HG03460 (cell line): ENCODE results near the gene EYS.

Source experiments
- ATAC-seq: cut with Tn5 transposase; IDR thresholded peaks from one replicate; pipeline ENCODE4 v1.9.1; 2021; ENCODE audit not compliant: unreplicated experiment

Gene EYS

DNA sequence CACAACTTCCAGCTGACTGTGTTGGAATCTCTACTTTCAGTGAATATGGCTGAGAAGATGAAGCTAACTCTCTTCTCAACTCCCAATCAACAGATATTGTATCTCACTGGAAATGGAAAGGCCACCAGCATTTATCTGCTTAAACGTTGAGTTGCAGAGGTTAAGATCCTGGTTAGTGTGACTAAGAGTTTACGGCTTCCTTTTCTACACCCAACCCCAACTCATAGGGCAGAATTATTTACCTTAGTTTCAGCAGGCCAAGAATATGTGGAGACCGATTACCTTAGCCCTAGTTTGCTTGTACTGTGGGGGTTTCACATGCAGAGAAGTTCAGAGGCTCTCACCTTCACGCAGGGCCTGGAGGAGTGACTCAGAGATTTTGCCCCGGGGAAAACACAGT is 1026.6 kb downstream of the EYS start:
- no peak for ATAC-seq

DNA sequence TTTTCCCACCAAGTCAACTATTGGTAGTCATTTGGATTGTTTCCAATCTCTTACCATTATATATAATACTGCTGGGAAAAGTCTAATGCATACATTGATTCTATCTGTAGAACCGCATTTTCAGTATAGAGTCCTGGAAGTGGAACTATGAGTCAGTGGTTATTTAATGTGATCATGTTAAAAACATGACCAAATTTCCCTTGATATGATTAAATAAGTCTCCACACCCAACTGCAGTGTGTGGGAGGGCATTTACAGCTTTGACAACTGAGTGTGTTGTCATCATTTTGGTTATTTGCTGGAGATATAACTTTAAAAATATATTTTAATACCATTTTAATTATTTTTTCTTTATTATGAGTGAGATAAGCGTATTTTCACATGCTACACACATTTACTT is 1027.6 kb downstream of the EYS start:
- no peak for ATAC-seq

DNA sequence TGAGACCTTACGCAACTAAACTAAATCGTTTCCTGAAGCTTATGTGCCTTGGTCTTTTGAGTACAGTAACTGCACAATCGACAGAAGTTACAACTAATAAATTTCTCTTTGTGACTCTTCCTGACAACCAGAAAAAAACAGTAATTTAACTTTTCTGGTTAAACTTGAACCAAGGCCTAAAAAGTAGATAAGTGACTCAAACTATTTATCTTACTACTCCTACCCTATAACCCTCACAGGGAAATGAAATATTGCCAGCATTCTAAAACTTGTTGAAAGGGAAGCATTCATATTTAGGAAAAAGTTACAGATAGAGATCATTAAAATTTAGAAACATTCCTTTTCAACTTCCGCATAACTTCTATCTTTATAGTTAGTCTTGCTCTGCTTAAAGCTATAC is 1034.4 kb downstream of the EYS start:
- no peak for ATAC-seq

DNA sequence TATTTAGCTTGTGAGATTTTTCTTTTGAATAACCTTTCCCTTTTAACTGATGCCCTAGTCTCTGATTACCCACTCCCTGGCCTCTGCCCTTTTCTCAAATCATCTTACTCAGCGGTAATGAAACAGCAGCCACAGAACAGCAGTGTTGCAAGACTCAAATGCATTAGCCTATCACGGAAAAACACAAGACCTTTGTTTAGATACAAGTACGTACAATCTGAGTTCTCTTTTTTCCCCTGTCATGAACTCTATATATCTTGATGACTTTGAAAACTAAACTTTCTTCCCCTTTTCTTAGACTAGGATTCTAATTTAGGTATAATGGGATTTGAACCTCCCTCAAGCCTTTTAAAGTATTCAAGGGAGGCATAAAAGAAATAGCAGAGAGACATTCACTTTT is 1034.9 kb downstream of the EYS start:
- ATAC-seq: no peak

DNA sequence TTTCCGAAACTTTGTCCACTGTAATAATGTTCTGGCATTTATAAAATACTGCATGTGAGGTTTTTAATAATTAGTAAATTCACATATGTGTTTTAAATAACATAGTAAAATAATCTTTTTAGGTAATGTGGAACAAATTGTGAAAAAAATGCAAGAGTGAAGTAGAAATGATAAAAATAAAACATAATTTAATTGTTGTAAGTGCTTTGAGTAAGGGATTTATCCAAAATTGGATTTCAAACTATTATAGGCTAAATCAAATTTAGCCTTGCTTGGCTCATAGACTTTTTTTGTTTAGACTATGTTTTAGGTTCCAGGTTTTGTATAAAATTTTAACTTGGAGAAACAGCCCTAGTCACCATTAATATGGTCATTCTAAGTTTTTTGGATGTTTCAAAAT is 1041.9 kb downstream of the EYS start:
- ATAC-seq: no peak

DNA sequence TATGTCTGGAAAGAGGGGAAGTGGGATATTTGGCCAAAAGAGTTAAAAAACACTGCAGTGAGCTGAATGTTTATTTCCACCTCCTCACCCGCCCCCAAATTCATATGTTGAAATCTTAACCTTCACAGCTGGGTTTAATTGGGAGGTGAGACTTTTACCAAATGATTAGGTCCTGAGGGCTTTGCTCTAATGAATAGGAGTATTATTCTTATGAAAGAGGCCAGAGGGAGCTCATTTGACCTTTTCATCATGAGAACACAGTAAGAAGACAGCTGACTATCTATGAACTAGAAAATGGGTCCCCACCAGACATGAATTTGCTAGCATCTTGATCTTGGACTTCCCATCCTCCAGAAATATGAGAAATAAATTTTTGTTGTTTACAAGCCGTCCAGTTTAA is 1042.5 kb downstream of the EYS start:
- no peak for ATAC-seq

DNA sequence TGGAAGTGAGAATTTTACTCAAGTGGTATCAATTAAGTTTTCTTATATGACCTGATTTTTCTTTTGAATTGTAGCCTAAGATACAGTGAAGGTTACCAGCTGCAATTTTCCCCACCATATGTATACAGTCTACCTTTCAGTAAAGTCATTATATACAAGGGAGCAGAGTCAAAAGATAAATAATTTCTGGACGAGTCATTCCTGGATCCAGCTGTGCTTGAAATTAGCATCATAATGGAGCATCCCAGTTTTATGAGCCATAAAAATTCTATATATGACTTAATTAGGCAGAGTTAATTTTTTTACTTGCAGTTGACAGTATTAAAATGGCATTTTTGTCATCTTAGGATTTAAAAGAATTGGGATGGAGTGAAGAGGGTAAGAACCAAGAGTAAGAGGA is 1063.0 kb downstream of the EYS start:
- no peak for ATAC-seq

DNA sequence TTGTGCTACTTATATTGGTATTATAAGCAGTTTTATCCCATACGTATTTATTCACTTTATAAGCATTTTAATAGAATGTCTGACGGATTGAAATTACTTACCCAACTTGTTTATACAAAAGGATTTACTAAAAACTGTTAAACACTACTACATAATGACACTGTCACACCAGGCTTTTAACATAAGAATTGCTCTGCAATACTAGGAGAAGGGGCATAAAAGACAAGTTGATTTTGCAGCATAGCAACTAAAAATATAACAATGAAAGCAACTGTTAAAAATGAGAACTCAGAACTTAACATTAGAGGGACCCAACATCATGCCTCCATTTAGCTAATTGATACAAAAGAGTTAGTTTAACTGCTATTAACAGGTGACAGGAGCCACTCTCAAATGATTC is 1076.1 kb downstream of the EYS start:
- no peak for ATAC-seq

DNA sequence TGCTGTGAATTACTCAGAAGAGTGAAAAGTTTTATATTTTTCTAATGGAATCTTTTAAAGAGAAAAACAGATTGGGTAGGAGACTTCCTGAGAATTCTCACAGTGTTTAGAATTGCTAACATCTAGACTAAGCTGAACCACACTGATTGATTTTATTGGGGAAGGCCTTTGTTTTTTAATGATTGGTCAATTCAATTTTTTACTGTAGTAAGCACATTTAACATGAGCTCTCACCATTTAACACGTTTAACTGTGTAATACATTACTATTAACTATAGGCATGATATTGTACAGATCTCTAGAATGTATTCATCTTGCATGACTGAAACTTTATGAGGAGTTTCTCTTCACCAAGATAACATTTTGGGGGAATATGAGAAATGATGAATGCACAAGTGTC is 1084.1 kb downstream of the EYS start:
- ATAC-seq: no peak

DNA sequence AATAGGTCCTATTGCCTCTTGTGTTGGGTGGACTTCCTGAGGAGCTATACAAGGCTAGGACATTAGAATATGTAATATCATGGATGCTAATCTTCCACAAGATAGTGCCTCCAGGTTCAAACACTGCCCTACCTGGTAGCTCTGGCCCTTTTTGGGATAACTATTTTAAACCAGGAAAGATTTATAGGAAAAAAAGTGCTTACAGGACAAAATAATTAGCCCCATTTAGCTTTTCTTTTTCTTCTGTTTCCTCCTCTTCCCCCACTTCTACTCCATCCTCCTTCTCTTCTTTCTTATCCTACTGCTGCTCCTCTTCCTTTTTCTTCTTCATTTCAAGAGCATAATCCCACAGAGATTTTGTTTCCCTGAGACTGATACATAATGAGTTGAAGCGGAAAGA is 1104.0 kb downstream of the EYS start:
- no peak for ATAC-seq

DNA sequence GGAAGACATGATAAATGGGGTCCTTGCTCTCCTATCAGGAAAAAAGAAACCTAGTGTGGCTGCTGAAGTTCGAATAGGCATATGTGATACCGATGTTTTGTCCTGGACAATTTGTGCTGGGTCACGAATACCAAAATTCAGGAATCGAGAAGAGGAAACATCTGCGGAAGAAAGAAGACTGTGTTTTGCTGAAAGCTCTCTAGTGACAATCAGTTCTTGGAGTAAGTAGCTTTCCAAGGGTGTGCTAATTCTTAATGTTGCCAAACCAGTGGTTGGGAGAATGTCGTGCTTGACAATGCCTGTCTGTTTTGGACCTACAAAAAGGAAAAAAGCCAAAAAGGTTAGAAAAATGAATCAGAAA is 1115.4 kb downstream of the EYS start:
- no peak for ATAC-seq

DNA sequence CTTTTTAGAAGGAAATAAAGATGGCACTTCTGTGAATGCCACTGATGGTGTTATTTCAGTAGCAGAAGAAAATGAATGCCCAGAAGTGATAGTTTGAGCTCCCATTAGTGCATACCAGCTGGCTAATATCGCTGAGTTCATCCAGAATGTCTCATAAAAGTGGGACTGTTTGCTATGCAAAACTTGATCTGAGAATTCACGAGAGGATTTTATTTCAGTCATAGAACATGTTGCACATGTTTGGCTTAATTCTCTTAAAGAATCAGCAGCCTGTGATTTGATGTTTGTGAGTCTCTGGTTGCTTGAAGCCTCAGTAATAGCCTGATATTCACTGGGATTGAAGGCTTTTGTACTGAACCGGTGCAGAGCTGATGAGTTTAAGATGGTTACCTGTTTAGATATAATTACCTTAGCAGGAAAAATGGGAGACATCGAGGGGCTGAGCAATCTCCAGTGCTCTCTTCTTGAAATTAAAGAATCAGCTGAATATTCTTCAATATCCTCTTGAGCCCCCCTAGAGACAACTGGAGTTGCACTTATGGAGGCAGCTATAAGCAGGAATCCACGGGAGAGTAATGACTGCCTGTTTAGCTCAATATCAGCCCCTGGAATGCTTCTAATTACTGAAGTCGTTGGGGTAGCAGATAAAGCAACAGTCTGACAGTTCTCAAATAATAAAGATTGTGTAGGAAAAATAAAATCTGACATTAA is 1115.9 kb downstream of the EYS start:
- no peak for ATAC-seq

DNA sequence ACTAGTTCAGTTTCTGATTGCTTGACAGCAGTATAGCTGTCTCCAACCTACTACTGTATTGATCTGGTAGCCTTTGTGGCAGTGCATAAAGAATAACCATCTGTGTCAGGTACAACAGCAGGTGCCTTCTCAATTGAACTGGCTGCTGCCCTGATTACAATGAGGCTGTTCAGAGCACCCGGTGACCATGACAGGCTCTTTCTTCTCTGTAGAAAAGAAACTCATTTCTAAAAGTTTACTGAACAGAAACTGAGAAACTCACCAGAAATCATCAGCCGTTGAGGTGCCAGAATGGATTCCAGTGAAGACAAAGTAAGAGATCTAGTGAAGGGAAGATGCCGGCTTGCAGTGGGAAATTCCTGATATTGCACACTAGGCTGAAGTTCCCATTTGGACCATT is 1117.1 kb downstream of the EYS start:
- no peak for ATAC-seq

DNA sequence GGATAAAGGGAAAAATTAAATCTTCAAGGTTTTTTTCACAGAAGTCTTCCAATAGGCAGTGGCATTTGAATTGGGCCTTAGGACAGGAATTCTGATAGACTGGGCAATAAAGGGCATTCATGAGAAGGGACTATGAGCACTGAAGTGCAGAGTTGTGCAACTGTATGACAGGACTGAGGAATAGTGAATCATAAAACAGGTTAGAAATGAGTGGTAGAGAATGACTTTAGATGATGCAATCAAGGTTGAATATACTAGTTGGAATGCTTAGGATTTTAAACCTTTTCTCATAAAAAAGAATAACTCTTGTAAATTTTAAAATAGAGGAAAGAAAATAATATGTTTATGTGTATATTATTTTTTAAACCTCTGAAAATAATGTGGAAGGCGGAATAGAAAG is 1126.7 kb downstream of the EYS start:
- no peak for ATAC-seq

DNA sequence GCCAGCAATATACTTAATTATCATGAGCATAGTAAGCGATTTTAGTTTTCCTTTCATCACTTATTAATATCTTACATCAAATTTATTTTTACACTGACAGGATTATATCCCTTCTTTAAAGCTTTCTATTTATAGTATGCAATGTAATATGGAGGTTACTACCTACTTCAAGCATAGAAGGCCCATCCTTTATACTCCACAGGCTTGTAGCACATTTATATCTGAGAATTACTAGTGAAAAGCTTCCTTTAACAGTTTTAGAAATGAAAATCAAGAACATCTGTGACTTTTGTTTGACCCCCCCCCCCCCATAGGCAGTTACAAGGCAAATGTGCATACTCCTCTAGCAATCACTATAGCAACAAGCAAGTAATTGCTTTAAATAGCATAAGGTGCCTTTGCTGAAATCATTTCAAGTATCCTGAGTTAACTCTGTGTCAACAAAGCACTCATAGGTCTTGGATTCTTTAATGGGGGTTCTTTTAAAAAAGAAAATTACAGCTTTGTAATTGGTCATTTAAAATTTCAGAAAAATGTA is 1153.7 kb downstream of the EYS start:
- no peak for ATAC-seq

DNA sequence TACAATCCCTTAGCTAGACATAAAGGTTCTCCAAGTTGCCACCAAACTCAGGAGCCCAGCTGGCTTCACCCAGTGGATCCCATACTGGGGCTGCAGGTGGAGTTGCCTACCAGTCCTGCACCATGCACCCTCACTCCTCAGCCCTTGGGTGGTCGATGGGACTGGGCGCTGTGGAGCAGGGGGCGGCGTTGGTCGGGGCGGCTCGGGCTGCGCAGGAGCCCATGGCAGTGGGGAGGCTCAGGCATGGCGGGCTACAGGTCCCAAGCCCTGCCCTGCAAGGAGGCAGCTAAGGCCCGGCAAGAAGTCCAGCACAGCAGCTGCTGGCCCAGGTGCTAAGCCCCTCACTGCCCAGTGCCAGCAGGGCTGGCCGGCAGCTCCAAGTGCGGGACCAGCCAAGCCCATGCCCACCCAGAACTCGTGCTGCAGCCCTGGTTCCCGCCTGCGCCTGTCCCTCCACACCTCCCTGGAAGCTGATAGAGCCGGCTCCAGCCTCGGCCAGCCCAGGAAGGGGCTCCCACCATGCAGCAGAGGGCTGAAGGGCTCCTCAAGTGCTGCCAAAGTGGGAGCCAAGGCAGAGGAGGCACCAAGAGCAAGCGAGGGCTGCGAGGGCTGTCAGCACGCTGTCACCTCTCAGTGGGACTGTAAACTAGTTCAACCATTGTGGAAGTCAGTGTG is 1159.3 kb downstream of the EYS start:
- no peak for ATAC-seq

DNA sequence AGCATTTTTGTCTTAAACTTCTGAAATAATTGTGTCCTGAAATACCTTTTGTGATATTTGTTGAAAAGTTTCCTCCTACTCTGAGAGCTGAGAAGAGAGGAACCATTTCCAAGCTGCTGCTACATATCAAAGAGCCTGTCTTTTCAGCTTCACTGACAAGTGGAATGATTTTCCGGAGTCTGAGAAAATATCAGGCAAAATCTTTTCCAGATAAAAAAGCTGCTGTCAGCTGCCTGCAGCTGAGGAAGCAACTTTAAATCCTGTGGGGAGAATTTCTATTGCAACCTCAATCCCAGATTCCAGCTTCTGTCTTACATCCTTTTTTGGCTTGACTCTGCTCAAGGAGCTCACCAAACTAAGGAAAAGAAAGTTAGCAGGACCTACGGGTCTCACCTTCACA is 1167.1 kb downstream of the EYS start:
- ATAC-seq: no peak

DNA sequence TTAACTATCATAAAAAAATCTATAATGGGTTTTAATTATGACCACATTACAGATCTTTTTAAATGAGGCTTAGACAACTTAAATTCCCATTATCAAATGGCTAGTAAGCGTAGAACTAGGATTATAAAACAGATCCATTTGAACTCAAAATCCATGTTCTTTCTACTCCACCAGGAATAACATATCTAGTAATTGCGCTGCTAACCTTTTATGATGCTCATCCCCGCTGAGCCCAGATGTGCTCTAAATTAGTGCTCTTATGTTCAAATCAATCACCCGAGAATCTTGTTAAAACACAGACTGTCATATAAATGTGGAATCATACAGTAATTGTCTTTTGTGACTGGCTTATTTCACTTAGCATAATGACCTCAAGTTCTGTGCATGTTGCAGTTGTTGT is 1168.3 kb downstream of the EYS start:
- ATAC-seq: no peak

DNA sequence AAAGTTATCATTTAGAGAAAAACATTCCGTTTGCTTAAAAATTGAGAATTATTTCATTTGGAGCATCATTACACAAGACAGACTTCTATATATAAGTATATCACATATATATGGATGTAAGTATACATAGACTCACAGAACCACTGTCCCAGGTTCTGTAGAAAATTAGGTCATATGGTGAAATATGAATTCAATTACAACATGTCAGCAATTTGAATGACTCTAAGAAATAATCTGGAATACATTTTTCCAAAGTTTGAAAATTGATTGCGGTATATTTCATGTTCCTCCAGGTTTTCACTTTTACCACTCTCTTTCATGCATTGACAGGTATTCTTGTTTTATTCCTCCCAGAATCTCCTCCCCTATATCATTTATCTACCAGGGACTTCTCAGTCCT is 1179.1 kb downstream of the EYS start:
- no peak for ATAC-seq

DNA sequence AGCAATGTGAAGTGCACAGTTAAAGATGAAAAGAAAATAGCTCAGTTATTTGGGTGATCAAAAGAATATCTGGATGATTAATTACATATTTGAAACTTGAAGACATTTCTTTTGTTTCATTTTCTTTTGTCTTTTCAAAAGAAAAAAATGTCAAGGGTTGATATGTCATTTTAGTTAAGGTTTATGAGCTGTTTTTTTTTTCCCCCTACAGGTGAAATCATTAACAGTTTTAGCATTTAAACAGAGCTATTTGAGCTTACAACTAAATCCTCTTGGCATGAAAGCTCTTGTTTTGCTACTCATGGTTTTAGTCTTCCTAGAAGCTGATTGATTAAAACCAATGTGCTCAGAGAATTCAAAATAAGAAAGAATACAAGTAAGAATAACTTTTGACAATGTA is 1184.2 kb downstream of the EYS start:
- no peak for ATAC-seq

DNA sequence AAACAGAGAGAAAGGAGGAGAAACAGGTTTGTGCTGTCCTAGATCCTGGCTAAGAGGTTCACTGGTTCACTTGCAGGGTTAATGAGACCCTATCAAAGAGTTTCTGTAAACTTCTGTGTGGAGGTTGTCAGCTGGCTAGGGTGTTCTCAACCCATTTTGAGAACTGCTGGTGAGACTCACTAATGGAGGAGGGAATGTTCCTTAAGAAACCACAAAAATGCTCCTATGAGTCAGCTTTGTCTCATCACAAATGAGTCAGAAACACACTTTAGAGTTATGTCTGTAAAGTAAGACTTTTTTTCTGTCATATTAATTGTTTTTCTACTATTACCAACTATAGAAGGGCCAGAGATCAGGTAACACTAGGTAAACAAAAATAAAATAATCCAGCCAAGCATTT is 1187.0 kb downstream of the EYS start:
- no peak for ATAC-seq

DNA sequence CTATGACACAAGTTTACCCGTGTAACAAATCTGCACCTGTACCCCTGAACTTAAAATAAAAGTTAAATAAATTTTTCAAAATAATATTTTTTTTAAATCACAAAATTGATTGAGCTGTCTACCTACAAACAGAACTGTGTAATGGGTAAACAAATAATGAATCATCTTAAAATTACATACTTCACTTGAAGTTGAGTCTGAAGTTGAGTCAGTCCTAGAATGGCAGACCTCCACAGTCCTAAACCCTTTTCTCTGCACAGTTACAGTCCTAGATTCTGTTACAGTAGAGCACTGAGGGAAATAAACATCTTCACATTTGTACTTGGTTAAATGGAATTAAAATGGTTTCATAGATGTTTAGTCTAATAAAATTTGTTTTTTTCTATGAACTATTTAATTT is 1190.6 kb downstream of the EYS start:
- ATAC-seq: no peak

DNA sequence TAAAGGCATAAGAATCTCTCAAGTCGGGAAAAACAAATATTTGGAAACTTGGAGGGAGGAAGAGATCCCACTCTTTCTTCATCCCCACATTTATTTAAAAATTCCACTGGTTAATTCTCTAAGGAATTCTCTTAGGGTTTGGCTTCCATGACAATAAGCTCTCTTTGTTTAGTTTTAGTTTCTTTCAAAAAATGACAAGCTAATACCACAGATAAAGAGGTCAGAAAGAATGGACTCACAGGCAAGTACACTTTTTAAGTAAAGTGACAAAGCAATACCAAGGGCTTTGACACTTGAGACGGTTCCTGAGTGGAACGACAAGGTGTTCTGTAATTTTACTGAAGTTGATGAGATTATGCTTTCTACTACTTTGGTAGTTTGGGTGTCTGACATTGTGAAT is 1199.4 kb downstream of the EYS start:
- no peak for ATAC-seq
